ENCODE data around the gene CMYA5. TPM values are rescaled to one million over a fixed set of nuclear protein-coding genes. Genes with fewer than 3 reads are reported as not detected.

Gene CMYA5
- total and polyA plus RNA-seq, 9 of the 15 experiments (the other 6 are each of a cell fraction or from before 2014, with no cell fraction given): 0.18 to 1.1 (median 0.32) TPM

DNA sequence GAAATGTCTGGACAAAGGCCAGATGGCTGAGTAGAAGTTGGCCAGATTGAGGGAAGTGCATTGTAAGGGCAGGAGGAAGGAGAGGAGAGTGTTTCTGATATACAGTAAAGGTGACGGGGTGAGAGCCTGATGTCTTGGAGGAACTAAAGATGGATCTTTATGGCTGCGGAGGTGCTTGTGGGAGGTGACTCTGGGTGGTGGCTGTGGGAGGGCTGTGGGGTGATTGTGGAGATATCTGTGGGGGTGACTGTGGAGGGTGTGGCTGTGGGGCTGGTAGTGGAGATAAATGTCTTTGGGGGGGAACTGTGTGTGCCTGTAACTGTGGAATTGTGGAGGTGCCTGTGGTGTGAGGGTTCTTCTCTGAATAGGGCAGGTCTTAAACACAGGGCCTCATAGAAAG lies 121.4 kb downstream of the CMYA5 start (continued):
- TF ChIP-seq BRD9 (IDR thresholded peaks at IDR 0.05; ENCODE audit: low read depth, partially characterized antibody) (no peak), SMARCA5 (IDR thresholded peaks at IDR 0.05) (no peak), PHF21A (IDR thresholded peaks at IDR 0.05; ENCODE audit: borderline replicate concordance, low read depth) (peak; percentile 87), U2AF2 (optimal IDR thresholded peaks at IDR 0.05; ENCODE audit: low read depth, low read length) (no peak), HIVEP1 (CRISPR knock-in tag; IDR thresholded peaks at IDR 0.05) (no peak), ZNF695 (CRISPR knock-in tag; IDR thresholded peaks at IDR 0.05) (no peak), FUS (optimal IDR thresholded peaks at IDR 0.05; ENCODE audit: low read depth, low read length) (no peak), HDGF (IDR thresholded peaks at IDR 0.05) (peak; percentile 81; the same call in 1 of the 2 replicates), NBN (IDR thresholded peaks at IDR 0.05; ENCODE audit: low read depth) (peak; percentile 62; the same call in 1 of the 2 replicates), PCBP2 (IDR thresholded peaks at IDR 0.05; ENCODE audit: low read depth, low read length, poor library complexity, severe bottlenecking) (no peak), TAF1 (IDR thresholded peaks at IDR 0.05; ENCODE audit: control insufficient read depth, extremely low read depth, insufficient read depth, low read length, severe bottlenecking) (no peak), ZBTB7A (IDR thresholded peaks at IDR 0.05; ENCODE audit: borderline replicate concordance, control insufficient read depth, low read depth, low read length) (no peak), CAMTA2 (CRISPR knock-in tag; conservative IDR thresholded peaks at IDR 0.05) (no peak), ATF1 (CRISPR knock-in tag; IDR thresholded peaks at IDR 0.05) (no peak), ATF1 (tag; IDR thresholded peaks at IDR 0.05) (0 out of 2 replicates have a peak, but pooled peaks have one; percentile 21), ZNF551 (CRISPR knock-in tag; IDR thresholded peaks at IDR 0.05) (no peak), SMAD3 (CRISPR knock-in tag; conservative IDR thresholded peaks at IDR 0.05) (no peak), POLR2B (IDR thresholded peaks at IDR 0.05; ENCODE audit: low read depth, partially characterized antibody) (no peak), EGR1 (conservative IDR thresholded peaks at IDR 0.05) (peak; percentile 98), SAP30 (IDR thresholded peaks at IDR 0.05; ENCODE audit: borderline replicate concordance, insufficient read depth, low read depth, low read length, poor library complexity, severe bottlenecking) (no peak), ZNF561 (CRISPR knock-in tag; conservative IDR thresholded peaks at IDR 0.05) (no peak), EHMT2 (IDR thresholded peaks at IDR 0.05) (peak; percentile 62), EZH2 (IDR thresholded peaks at IDR 0.05; ENCODE audit: borderline replicate concordance, low read depth, low read length) (no peak)
- TF ChIP-seq, protein P1, sequence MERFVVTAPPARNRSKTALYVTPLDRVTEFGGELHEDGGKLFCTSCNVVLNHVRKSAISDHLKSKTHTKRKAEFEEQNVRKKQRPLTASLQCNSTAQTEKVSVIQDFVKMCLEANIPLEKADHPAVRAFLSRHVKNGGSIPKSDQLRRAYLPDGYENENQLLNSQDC (CRISPR knock-in tag; IDR thresholded peaks at IDR 0.05): no peak
- TF ChIP-seq, protein P2, sequence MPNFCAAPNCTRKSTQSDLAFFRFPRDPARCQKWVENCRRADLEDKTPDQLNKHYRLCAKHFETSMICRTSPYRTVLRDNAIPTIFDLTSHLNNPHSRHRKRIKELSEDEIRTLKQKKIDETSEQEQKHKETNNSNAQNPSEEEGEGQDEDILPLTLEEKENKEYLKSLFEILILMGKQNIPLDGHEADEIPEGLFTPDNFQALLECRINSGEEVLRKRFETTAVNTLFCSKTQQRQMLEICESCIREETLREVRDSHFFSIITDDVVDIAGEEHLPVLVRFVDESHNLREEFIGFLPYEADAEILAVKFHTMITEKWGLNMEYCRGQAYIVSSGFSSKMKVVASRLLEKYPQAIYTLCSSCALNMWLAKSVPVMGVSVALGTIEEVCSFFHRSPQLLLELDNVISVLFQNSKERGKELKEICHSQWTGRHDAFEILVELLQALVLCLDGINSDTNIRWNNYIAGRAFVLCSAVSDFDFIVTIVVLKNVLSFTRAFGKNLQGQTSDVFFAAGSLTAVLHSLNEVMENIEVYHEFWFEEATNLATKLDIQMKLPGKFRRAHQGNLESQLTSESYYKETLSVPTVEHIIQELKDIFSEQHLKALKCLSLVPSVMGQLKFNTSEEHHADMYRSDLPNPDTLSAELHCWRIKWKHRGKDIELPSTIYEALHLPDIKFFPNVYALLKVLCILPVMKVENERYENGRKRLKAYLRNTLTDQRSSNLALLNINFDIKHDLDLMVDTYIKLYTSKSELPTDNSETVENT (CRISPR knock-in tag; IDR thresholded peaks at IDR 0.05): no peak
- TF ChIP-seq, protein P3, sequence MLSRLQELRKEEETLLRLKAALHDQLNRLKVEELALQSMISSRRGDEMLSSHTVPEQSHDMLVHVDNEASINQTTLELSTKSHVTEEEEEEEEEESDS (CRISPR knock-in tag; IDR thresholded peaks at IDR 0.05): no peak
- TF ChIP-seq, protein P4, sequence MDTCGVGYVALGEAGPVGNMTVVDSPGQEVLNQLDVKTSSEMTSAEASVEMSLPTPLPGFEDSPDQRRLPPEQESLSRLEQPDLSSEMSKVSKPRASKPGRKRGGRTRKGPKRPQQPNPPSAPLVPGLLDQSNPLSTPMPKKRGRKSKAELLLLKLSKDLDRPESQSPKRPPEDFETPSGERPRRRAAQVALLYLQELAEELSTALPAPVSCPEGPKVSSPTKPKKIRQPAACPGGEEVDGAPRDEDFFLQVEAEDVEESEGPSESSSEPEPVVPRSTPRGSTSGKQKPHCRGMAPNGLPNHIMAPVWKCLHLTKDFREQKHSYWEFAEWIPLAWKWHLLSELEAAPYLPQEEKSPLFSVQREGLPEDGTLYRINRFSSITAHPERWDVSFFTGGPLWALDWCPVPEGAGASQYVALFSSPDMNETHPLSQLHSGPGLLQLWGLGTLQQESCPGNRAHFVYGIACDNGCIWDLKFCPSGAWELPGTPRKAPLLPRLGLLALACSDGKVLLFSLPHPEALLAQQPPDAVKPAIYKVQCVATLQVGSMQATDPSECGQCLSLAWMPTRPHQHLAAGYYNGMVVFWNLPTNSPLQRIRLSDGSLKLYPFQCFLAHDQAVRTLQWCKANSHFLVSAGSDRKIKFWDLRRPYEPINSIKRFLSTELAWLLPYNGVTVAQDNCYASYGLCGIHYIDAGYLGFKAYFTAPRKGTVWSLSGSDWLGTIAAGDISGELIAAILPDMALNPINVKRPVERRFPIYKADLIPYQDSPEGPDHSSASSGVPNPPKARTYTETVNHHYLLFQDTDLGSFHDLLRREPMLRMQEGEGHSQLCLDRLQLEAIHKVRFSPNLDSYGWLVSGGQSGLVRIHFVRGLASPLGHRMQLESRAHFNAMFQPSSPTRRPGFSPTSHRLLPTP (IDR thresholded peaks at IDR 0.05; ENCODE audit: borderline replicate concordance, extremely low read depth, insufficient read length): no peak

Measured in K562 (cell line).